ENCODE data around the gene FANCM. TPM values are rescaled to one million over a fixed set of nuclear protein-coding genes. Genes with fewer than 3 reads are reported as not detected.
A peak's percentile ranks its signal among the peaks of the same experiment; 100 is the strongest.

The FANCM gene
- total RNA-seq, 1 experiment from 2014 or later = 6.6 TPM

GRCh38 chr14:45194964-45195363 is 59.2 kb downstream of the FANCM start:
- intact Hi-C loops (cut with micrococcal nuclease) = loop anchor here (5.0 kb wide), 2 partner anchors 57 to 58 kb away; partner anchors contain the start of genes FANCM and MIS18BP1
- CTCF ChIA-PET = no interaction called here

GRCh38 chr14:45198551-45198950 is 62.8 kb downstream of the FANCM start:
- BruUV-seq (replicated peaks) = no TSS peak
- ChIA-PET POLR2A (interaction anchor here (0.8 to 1.8 kb wide), 8 partner anchors 9 to 64 kb away, joined by 3 to 11 read pairs (median 5); partner anchors contain the start of genes FANCM, FKBP3 and MIS18BP1), CTCF (interaction anchor here (2.2 kb wide), 1 partner anchor 285 kb away, joined by 8 read pairs; no protein-coding TSS in a partner anchor)
- H3K4me3 Mint-ChIP-seq (ENCODE audit: unreplicated experiment) = no peak overlapping the region
- intact Hi-C loops (cut with micrococcal nuclease) = loop anchor here (5.0 kb wide), 2 partner anchors 54 to 61 kb away; partner anchors contain the start of genes FANCM and MIS18BP1
- peaks cover 21% of the 10 kb centered on the region for H3K4me1 Mint-ChIP-seq (ENCODE audit: insufficient read depth, unreplicated experiment)
- DNase-seq (ENCODE audit: unreplicated experiment) = peak; percentile 69
- peaks cover 15% of the 10 kb centered on the region for H3K36me3 Mint-ChIP-seq (ENCODE audit: insufficient read depth, unreplicated experiment)
- no peaks in the 10 kb centered on the region for H3K27me3 Mint-ChIP-seq (ENCODE audit: insufficient read depth, unreplicated experiment)
- peak overlapping the region; percentile 47 for H3K27ac Mint-ChIP-seq (ENCODE audit: low read depth, unreplicated experiment)
- no peaks in the 10 kb centered on the region for H3K9me3 Mint-ChIP-seq (ENCODE audit: unreplicated experiment)
- TF ChIP-seq CTCF (IDR thresholded peaks at IDR 0.05; ENCODE audit: unreplicated experiment) = no peak

More at GRCh38 chr14:45194964-45195363, 59.2 kb downstream of the FANCM start:
- Mint-ChIP-seq H3K4me1 (ENCODE audit: insufficient read depth, unreplicated experiment) (peaks cover 21% of the 10 kb centered on the region), H3K36me3 (ENCODE audit: insufficient read depth, unreplicated experiment) (peaks cover under 1% of the 10 kb centered on the region), H3K27ac (ENCODE audit: low read depth, unreplicated experiment) (no peak overlapping the region), H3K4me3 (ENCODE audit: unreplicated experiment) (no peak overlapping the region), H3K27me3 (ENCODE audit: insufficient read depth, unreplicated experiment) (no peaks in the 10 kb centered on the region), H3K9me3 (ENCODE audit: unreplicated experiment) (no peaks in the 10 kb centered on the region)
- POLR2A ChIA-PET = interaction anchor here (0.9 kb wide), 1 partner anchor 36 kb away, joined by 3 read pairs; no protein-coding TSS in a partner anchor
- no peak for DNase-seq (ENCODE audit: unreplicated experiment)
- no TSS peak for BruUV-seq (replicated peaks)
- TF ChIP-seq CTCF (IDR thresholded peaks at IDR 0.05; ENCODE audit: unreplicated experiment) = no peak

- Mint-ChIP-seq H3K4me1 (ENCODE audit: insufficient read depth, unreplicated experiment) (peaks cover 21% of the 10 kb centered on the region), H3K9me3 (ENCODE audit: unreplicated experiment) (no peaks in the 10 kb centered on the region), H3K4me3 (ENCODE audit: unreplicated experiment) (no peak overlapping the region), H3K36me3 (ENCODE audit: insufficient read depth, unreplicated experiment) (peaks cover 19% of the 10 kb centered on the region), H3K27ac (ENCODE audit: low read depth, unreplicated experiment) (peak overlapping the region; percentile 47), H3K27me3 (ENCODE audit: insufficient read depth, unreplicated experiment) (no peaks in the 10 kb centered on the region)
- CTCF ChIA-PET = interaction anchor here (0.5 to 2.2 kb wide), 4 partner anchors 8 to 286 kb away, joined by 3 to 8 read pairs (median 3); partner anchors contain the start of genes FANCM and MIS18BP1
- DNase-seq (ENCODE audit: unreplicated experiment) = peak; percentile 17
- intact Hi-C loops (cut with micrococcal nuclease) = loop anchor here (5.0 kb wide), 2 partner anchors 53 to 62 kb away; partner anchors contain the start of genes FANCM and MIS18BP1
- POLR2A ChIA-PET = interaction anchor here (0.6 to 1.8 kb wide), 7 partner anchors 41 to 115 kb away, joined by 3 to 11 read pairs (median 5); partner anchors contain the start of genes FANCM, FKBP3, MIS18BP1 and PRPF39
- no peak for TF ChIP-seq CTCF (IDR thresholded peaks at IDR 0.05; ENCODE audit: unreplicated experiment)
- BruUV-seq (replicated peaks) = no TSS peak
Measured at GRCh38 chr14:45199230-45199629, 63.5 kb downstream of the FANCM start.

GRCh38 chr14:45201905-45202304 is 66.2 kb downstream of the FANCM start:
- intact Hi-C loops (cut with micrococcal nuclease) = no loop called here
- H3K27me3 Mint-ChIP-seq (ENCODE audit: insufficient read depth, unreplicated experiment) = no peaks in the 10 kb centered on the region
- TF ChIP-seq CTCF (IDR thresholded peaks at IDR 0.05; ENCODE audit: unreplicated experiment) = no peak
- H3K4me1 Mint-ChIP-seq (ENCODE audit: insufficient read depth, unreplicated experiment) = peaks cover 15% of the 10 kb centered on the region
- peaks cover 33% of the 10 kb centered on the region for H3K36me3 Mint-ChIP-seq (ENCODE audit: insufficient read depth, unreplicated experiment)
- BruUV-seq (replicated peaks) = no TSS peak
- DNase-seq (ENCODE audit: unreplicated experiment) = peak; percentile 33
- POLR2A ChIA-PET = interaction anchor here (1.1 kb wide), 1 partner anchor 68 kb away, joined by 3 read pairs; the partner anchor contains the start of gene FKBP3
- no peaks in the 10 kb centered on the region for H3K9me3 Mint-ChIP-seq (ENCODE audit: unreplicated experiment)
- CTCF ChIA-PET = interaction anchor here (0.6 to 1.6 kb wide), 6 partner anchors 10 to 290 kb away, joined by 3 to 6 read pairs (median 4); no protein-coding TSS in a partner anchor
- H3K27ac Mint-ChIP-seq (ENCODE audit: low read depth, unreplicated experiment) = no peak overlapping the region
- no peak overlapping the region for H3K4me3 Mint-ChIP-seq (ENCODE audit: unreplicated experiment)

All from MCF 10A (cell line).